Suprapubic skin (tissue), 4 donors: Measurements from ENCODE around the gene PARN. TPM values are rescaled to one million over a fixed set of nuclear protein-coding genes. Genes with fewer than 3 reads are reported as not detected.
"Not testable (repeated sequence)": the region's sequence is repeated elsewhere in the genome, so short reads cannot be mapped to it uniquely, and the experiment has no call there.

Source experiments
- DNase-seq, 2 donors: peaks; one replicate each; pipeline ENCODE4 v3.0.0-alpha.2; 2019; ENCODE audit warnings: low spot score in 2 of 2
- H3K27ac ChIP-seq: fragments of 200-600 bp; sonication (generic); one replicate; pipeline ENCODE4 v1.5.1; 2019
- H3K27me3 ChIP-seq: fragments of 200-600 bp; sonication (generic); one replicate; pipeline ENCODE4 v1.5.1; 2019
- H3K36me3 ChIP-seq: fragments of 200-600 bp; sonication (generic); one replicate; pipeline ENCODE4 v1.5.1; 2019
- H3K4me1 ChIP-seq: fragments of 200-600 bp; sonication (generic); one replicate; pipeline ENCODE4 v1.5.1; 2019
- H3K4me3 ChIP-seq: fragments of 200-600 bp; sonication (generic); one replicate; pipeline ENCODE4 v1.5.1; 2019; ENCODE audit warnings: mild to moderate bottlenecking
- H3K9me3 ChIP-seq: fragments of 200-600 bp; sonication (generic); one replicate; pipeline ENCODE4 v1.5.1; 2019
- EP300 ChIP-seq: sonication (generic); formaldehyde crosslinking; IDR thresholded peaks from one replicate; pipeline ENCODE4 v1.6.1; 2017; ENCODE audit warnings: antibody characterized with exemption
- POLR2A ChIP-seq, 2 donors: fragments of 450-650 bp; IDR thresholded peaks; one replicate each; pipeline ENCODE4 v1.6.1; 2017; ENCODE audit warnings: antibody characterized with exemption in 2 of 2, mild to moderate bottlenecking in 2 of 2, moderate library complexity in 2 of 2
- POLR2AphosphoS5 ChIP-seq, 3 donors: sonication (generic); formaldehyde crosslinking; IDR thresholded peaks; one replicate each; pipeline ENCODE4 v1.6.1; 2017; ENCODE audit warnings: antibody characterized with exemption in 3 of 3
- WGBS: methylation state at CpG from one replicate; pipeline ENCODE4 v1.1.5; 2018; 5-methylcytosine and 5-hydroxymethylcytosine counted together
- total RNA-seq, 4 donors: library from RNA; depleted of rRNA; stranded (reverse); fragments of >200 nt; gene quantifications; one replicate each; pipeline ENCODE4 v1.1.0, GENCODE V29; 2016
- TF ChIP-seq, protein P1 (sequence below), 2 donors: fragments of 200-600 bp in 1 of 2; fragments of 450-650 bp in 1 of 2; sonication (generic) in 1 of 2; IDR thresholded peaks; one replicate each; pipeline ENCODE4 v1.5.1; 2016 to 2019; ENCODE audit warnings: antibody characterized with exemption in 2 of 2, mild to moderate bottlenecking in 1 of 2, moderate library complexity in 1 of 2

PARN gene
- total RNA-seq, 4 donors from 2014 or later: 33.7 to 44.6 (median 37.1) TPM

DNA sequence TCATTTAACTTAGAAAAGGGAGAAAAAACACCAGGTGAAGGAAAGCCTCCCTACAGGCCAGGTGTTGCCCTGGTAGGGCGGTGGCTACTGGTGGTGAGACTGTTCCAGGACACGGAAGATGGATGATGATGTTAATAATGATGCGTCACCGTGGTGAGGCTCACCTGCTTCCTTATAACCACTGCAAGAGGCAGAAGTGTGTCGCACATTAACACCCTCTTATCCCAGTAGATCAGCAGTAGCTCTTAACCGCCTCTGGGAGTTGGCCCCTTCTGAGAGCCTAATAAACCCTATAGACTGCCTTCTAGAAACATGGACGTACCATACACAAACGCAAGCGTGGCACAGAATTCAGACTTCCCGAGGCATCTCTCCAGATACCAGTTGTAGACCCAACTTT is 10.5 kb upstream of the PARN start:
- TF ChIP-seq POLR2AphosphoS5 (IDR thresholded peaks at IDR 0.05): no peak
- TF ChIP-seq EP300: no peak
- TF ChIP-seq POLR2A (IDR thresholded peaks at IDR 0.05): no peak
- TF ChIP-seq, protein P1, sequence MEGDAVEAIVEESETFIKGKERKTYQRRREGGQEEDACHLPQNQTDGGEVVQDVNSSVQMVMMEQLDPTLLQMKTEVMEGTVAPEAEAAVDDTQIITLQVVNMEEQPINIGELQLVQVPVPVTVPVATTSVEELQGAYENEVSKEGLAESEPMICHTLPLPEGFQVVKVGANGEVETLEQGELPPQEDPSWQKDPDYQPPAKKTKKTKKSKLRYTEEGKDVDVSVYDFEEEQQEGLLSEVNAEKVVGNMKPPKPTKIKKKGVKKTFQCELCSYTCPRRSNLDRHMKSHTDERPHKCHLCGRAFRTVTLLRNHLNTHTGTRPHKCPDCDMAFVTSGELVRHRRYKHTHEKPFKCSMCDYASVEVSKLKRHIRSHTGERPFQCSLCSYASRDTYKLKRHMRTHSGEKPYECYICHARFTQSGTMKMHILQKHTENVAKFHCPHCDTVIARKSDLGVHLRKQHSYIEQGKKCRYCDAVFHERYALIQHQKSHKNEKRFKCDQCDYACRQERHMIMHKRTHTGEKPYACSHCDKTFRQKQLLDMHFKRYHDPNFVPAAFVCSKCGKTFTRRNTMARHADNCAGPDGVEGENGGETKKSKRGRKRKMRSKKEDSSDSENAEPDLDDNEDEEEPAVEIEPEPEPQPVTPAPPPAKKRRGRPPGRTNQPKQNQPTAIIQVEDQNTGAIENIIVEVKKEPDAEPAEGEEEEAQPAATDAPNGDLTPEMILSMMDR (IDR thresholded peaks at IDR 0.05): no peak
- Histone ChIP-seq H3K36me3 (peaks cover 25% of the 10 kb centered on the region), H3K9me3 (no peaks in the 10 kb centered on the region), H3K27ac (no peak overlapping the region), H3K4me1 (peaks cover 16% of the 10 kb centered on the region), H3K4me3 (no peak overlapping the region), H3K27me3 (no peaks in the 10 kb centered on the region)
- 73% methylated on average over 10 of the region's 10 CpGs for WGBS
- DNase-seq: peak in 1 of 2 donors; percentile 27

DNA sequence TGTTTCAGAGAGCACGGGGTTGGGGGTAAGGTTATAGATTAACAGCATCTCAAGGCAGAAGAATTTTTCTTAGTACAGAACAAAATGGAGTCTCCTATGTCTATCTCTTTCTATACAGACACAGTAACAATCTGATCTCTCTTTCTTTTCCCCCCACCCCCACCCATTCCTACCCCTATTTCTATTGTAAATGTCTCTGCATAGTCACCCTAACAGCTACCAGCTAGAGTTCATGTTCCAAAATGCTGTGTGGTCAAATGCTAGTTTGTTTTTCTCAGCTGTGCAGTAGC is 6.8 kb upstream of the PARN start:
- 21% methylated on average over 1 of the region's 1 CpG for WGBS
- peak overlapping the region; percentile 52 for H3K27ac ChIP-seq
- not testable (repeated sequence) for DNase-seq, H3K27me3 ChIP-seq, H3K9me3 ChIP-seq, H3K4me3 ChIP-seq
- peaks cover 11% of the 10 kb centered on the region for H3K36me3 ChIP-seq
- H3K4me1 ChIP-seq: peaks cover 43% of the 10 kb centered on the region

DNA sequence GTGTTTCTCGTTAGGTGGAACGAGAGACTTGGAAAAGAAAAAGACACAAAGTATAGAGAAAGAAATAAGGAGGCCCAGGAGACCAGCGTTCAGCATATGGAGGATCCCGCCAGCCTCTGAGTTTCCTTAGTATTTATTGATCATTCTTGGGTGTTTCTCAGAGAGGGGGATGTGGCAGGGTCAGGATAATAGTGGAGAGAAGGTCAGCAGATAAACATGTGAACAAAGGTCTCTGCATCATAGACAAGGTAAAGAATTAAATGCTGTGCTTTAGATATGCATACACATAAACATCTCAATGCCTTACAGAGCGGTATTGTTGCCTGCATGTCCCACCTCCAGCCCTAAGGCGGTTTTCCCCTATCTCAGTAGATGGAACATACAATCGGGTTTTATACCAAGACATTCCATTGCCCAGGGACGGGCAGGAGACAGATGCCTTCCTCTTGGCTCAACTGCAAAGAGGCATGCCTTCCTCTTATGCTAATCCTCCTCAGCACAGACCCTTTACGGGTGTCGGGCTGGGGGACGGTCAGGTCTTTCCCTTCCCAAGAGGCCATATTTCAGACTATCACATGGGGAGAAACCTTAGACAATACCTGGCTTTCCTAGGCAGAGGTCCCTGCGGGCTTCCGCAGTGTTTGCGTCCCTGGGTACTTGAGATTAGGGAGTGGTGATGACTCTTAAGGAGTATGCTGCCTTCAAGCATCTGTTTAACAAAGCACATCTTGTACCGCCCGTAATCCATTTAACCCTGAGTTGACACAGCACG is 6.3 kb upstream of the PARN start:
- not testable (repeated sequence) for H3K4me3 ChIP-seq, H3K9me3 ChIP-seq, H3K27me3 ChIP-seq
- peak in 1 of 2 donors; percentile 52 for DNase-seq
- Histone ChIP-seq H3K27ac (peak overlapping the region; percentile 52), H3K36me3 (peaks cover 10% of the 10 kb centered on the region), H3K4me1 (peaks cover 46% of the 10 kb centered on the region)
- 46% methylated on average over 16 of the region's 17 CpGs for whole genome bisulfite sequencing
- peak in 1 of 3 donors; percentile 41 for TF ChIP-seq POLR2AphosphoS5 (IDR thresholded peaks at IDR 0.05)

DNA sequence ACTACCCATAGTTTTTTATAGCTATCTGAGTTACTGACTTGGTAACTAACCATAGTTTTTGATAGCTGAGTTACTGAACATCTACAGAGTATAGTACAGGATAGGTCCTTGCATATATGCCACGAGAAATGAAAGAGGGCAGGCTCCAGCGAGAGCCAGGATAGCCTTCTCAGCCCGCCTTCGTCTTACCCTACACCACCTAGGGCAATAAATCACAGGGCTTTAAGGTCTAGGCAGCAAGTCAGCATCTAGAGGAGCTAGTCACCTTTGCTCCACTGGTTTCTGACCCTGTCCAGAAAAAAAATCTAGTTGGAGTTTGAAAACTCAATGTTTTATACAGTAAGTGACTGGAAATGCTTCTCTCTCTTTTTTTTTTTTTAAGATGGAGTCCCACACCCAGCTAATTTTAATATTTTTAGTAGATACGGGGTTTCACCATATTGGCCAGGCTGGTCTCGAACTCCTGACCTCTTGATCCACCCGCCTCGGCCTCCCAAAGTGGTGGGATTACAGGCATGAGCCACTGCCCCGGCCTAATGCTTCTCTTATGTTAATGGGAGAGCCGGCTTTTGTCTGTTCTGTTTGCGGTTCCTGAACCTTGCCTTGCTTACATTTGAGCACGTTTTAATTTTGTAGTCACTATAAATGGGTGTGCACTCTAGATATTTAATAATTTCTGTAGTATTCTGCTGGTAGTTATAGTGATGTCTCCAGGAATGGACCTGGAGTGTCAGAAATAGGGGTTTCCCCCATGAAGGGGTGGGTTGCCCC is 5.5 kb upstream of the PARN start:
- H3K4me3 ChIP-seq: no peak overlapping the region
- H3K9me3 ChIP-seq: no peaks in the 10 kb centered on the region
- H3K36me3 ChIP-seq: peaks cover 4% of the 10 kb centered on the region
- H3K27ac ChIP-seq: no peak overlapping the region
- peak in 1 of 2 donors; percentile 24 for DNase-seq
- no peaks in the 10 kb centered on the region for H3K27me3 ChIP-seq
- WGBS: 65% methylated on average over 12 of the region's 12 CpGs
- TF ChIP-seq, protein P1 (IDR thresholded peaks at IDR 0.05): no peak
- TF ChIP-seq POLR2AphosphoS5 (IDR thresholded peaks at IDR 0.05) (no peak), POLR2A (IDR thresholded peaks at IDR 0.05) (no peak), EP300 (no peak)
- H3K4me1 ChIP-seq: peaks cover 48% of the 10 kb centered on the region

DNA sequence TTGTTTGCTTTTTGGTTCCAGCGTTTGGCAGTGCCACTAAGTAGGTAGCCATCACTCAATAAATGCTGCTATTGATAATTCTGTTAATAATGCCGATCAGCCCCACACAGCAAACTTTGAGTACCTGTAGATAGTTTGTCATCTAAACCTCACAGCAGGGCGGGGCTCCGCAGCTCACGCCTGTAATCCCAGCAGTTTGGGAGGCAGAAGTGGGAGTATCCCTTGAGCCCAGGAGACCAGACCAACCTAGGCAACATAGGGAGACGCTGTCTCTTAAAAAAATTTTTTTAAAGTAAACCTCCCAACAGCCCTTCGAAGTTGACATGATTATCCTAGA is 4.3 kb upstream of the PARN start:
- H3K9me3 ChIP-seq: no peaks in the 10 kb centered on the region
- TF ChIP-seq POLR2AphosphoS5 (IDR thresholded peaks at IDR 0.05): no peak
- peak overlapping the region; percentile 34 for H3K27ac ChIP-seq
- WGBS: 65% methylated on average over 7 of the region's 7 CpGs
- H3K4me3 ChIP-seq: peak overlapping the region; percentile 97
- peak in 1 of 2 donors; percentile 57 for DNase-seq
- peaks cover 4% of the 10 kb centered on the region for H3K36me3 ChIP-seq
- H3K27me3 ChIP-seq: no peaks in the 10 kb centered on the region
- peaks cover 55% of the 10 kb centered on the region for H3K4me1 ChIP-seq

DNA sequence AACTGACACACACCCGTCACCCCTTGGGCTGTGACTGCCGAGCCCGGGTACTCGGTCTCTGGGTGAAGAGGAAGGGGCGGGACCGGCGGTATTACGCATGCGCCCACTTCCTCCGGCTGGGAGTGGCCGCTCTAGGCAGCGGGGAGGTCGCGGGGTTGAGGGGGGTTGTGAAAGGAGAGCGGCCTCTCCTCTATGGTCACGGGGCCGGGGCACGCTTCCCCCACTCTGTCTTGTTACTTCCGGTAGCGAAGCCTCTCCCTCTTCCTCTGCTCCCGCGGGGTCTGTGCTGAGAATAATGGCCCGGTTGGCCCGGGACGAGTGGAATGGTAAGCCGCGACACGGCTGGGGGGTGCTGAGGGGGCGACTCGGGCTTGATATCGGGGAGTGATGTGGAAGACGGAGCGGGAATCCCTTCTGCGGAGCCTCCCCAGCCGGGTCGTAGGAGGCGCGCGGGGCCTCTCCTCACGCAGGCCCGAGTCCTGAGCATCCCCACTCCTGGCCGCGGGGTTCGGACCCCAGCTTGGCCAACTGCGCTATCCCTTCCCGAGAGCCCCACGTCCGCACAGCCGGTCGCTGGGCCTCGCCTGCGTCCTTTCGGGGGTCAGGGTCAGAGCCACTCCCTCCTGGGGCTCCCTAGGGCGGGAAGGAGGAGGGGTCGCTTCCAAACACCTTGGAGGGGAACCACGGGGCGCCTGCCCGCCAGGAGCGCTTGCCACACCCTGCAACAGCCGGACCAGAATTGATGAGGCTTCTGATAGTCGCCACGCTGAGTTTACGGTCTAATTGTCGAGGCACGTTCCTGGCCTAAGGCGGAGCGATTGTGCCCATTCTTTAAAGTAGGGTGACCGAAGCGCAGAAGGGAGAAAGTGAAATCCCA is 2.9 kb upstream of the PARN start, which contains the start of gene BFAR:
TSS of gene BFAR (plus strand) at position 259 of the 877 bp plus-strand sequence. CDS start 11,396 bp downstream, outside the sequence.
- no peaks in the 10 kb centered on the region for H3K36me3 ChIP-seq
- H3K27ac ChIP-seq: peak within 1 kb of the TSS; percentile 98
- H3K4me1 ChIP-seq: peaks cover 64% of the 10 kb centered on the region
- TF ChIP-seq POLR2AphosphoS5 (IDR thresholded peaks at IDR 0.05) (peak; percentile 83 to 97 (median 92)), EP300 (no peak), POLR2A (IDR thresholded peaks at IDR 0.05) (peak in 1 of 2 donors; percentile 98)
- TF ChIP-seq, protein P1 (IDR thresholded peaks at IDR 0.05): no peak
- H3K4me3 ChIP-seq: peak within 1 kb of the TSS; percentile 97
- no peaks in the 10 kb centered on the region for H3K9me3 ChIP-seq
- no peaks in the 10 kb centered on the region for H3K27me3 ChIP-seq
- WGBS: under 1% methylated on average over 49 of the region's 69 CpGs
- DNase-seq: peak; percentile 100

DNA sequence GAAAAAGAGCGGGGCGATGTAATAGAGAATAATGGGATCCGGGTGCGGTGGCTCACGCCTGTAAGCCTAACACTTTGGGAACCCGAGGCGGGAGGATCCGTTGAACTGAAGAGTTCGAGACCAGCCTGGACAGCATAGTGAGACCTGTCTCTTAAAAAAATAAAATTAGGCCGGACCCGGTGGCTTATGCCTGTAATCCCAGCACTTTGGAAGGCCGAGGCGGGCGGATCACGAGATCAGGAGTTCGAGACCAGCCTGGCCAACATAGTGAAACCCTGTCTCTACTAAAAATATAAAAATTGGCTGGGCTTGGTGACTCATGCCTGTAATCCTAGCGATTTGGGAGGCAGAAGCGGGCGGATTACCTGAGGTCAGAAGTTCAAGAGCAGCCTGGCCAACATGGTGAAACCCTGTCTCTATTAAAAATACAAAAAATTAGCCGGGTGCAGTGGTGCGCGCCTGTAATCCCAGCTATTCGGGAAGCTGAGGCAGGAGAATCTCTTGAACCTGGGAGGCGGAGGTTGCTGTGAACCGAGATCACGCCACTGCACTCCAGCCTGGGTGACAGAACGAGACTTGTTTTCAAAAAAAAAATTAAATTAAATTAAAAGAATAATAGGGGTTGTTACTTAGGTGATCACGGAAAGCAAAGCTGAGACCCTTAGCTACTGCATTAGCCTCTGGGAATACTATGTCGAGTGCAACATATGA is 715 bp upstream of the PARN start:
- peak in 1 of 2 donors; percentile 66 for DNase-seq
- not testable (repeated sequence) for H3K27me3 ChIP-seq, H3K9me3 ChIP-seq
- Histone ChIP-seq H3K4me3 (peak overlapping the region; percentile 96), H3K36me3 (peaks cover 19% of the 10 kb centered on the region), H3K27ac (peak overlapping the region; percentile 86), H3K4me1 (peaks cover 50% of the 10 kb centered on the region)
- WGBS: 86% methylated on average over 29 of the region's 29 CpGs
